ENCODE data around the gene FAM169A. TPM values are rescaled to one million over a fixed set of nuclear protein-coding genes. Genes with fewer than 3 reads are reported as not detected.
"Not testable (repeated sequence)": the region's sequence is repeated elsewhere in the genome, so short reads cannot be mapped to it uniquely, and the experiment has no call there.

Gene FAM169A
- total RNA-seq, 4 donors from 2014 or later = 0.15 to 3.1 (median 0.83) TPM

GRCh38 chr5:74864823-74865222 lies 1.4 kb downstream of the FAM169A start:
- Histone ChIP-seq H3K27ac (no peak overlapping the region), H3K9me3 (no peaks in the 10 kb centered on the region), H3K4me3 (peak overlapping the region; percentile 66), H3K4me1 (peaks cover 15% of the 10 kb centered on the region), H3K27me3 (peaks cover 25% of the 10 kb centered on the region), H3K36me3 (no peaks in the 10 kb centered on the region)
- no peak for DNase-seq (ENCODE audit: low spot score in 2 of 2)
- WGBS = 51% methylated on average over 8 of the region's 8 CpGs
- TF ChIP-seq POLR2AphosphoS5 (IDR thresholded peaks at IDR 0.05) (no peak), EP300 (IDR thresholded peaks at IDR 0.05) (no peak), POLR2A (IDR thresholded peaks at IDR 0.05) (no peak)
- TF ChIP-seq, protein P1, sequence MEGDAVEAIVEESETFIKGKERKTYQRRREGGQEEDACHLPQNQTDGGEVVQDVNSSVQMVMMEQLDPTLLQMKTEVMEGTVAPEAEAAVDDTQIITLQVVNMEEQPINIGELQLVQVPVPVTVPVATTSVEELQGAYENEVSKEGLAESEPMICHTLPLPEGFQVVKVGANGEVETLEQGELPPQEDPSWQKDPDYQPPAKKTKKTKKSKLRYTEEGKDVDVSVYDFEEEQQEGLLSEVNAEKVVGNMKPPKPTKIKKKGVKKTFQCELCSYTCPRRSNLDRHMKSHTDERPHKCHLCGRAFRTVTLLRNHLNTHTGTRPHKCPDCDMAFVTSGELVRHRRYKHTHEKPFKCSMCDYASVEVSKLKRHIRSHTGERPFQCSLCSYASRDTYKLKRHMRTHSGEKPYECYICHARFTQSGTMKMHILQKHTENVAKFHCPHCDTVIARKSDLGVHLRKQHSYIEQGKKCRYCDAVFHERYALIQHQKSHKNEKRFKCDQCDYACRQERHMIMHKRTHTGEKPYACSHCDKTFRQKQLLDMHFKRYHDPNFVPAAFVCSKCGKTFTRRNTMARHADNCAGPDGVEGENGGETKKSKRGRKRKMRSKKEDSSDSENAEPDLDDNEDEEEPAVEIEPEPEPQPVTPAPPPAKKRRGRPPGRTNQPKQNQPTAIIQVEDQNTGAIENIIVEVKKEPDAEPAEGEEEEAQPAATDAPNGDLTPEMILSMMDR (IDR thresholded peaks at IDR 0.05) = no peak

DNA sequence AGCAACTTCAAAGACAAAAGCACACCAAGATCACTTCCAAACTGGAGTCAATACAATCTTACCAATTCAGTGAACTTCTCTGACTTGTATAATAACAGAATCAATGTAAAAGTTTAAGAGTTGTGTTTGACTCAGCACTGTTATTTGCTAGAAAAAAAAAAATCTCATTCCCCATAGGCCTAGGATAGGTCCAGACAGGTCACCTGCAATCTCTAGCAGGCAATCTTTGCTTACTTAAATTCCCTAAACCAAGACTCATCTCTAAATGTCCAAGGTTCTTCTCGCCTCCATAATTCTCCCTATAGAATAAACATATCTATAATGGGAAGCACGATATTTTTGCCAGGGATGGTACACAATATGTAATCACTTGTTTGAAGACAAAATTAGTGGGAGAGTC lies 2.5 kb downstream of the FAM169A start:
- WGBS = 90% methylated on average over 2 of the region's 2 CpGs
- H3K27ac ChIP-seq = no peak overlapping the region
- no peaks in the 10 kb centered on the region for H3K36me3 ChIP-seq
- H3K9me3 ChIP-seq = no peaks in the 10 kb centered on the region
- H3K4me3 ChIP-seq = no peak overlapping the region
- no peak for DNase-seq (ENCODE audit: low spot score in 2 of 2)
- peaks cover 22% of the 10 kb centered on the region for H3K27me3 ChIP-seq
- TF ChIP-seq EP300 (IDR thresholded peaks at IDR 0.05) (no peak), POLR2A (IDR thresholded peaks at IDR 0.05) (no peak), POLR2AphosphoS5 (IDR thresholded peaks at IDR 0.05) (no peak)
- TF ChIP-seq, protein P1 (IDR thresholded peaks at IDR 0.05) = no peak
- H3K4me1 ChIP-seq = peaks cover 15% of the 10 kb centered on the region

GRCh38 chr5:74862221-74862620 lies 4.0 kb downstream of the FAM169A start:
- no peak overlapping the region for H3K27ac ChIP-seq
- 89% methylated on average over 2 of the region's 2 CpGs for WGBS
- TF ChIP-seq POLR2A (IDR thresholded peaks at IDR 0.05) (no peak), POLR2AphosphoS5 (IDR thresholded peaks at IDR 0.05) (no peak), EP300 (IDR thresholded peaks at IDR 0.05) (no peak)
- TF ChIP-seq, protein P1 (IDR thresholded peaks at IDR 0.05) = no peak
- no peak for DNase-seq (ENCODE audit: low spot score in 2 of 2)
- H3K36me3 ChIP-seq = no peaks in the 10 kb centered on the region
- H3K4me1 ChIP-seq = peaks cover 15% of the 10 kb centered on the region
- H3K4me3 ChIP-seq = no peak overlapping the region
- H3K9me3 ChIP-seq = no peaks in the 10 kb centered on the region
- peaks cover 22% of the 10 kb centered on the region for H3K27me3 ChIP-seq

GRCh38 chr5:74856975-74857374 lies 9.2 kb downstream of the FAM169A start:
- H3K4me1 ChIP-seq; DNase-seq (ENCODE audit: low spot score in 2 of 2); H3K27me3 ChIP-seq; H3K36me3 ChIP-seq; H3K27ac ChIP-seq; H3K4me3 ChIP-seq; H3K9me3 ChIP-seq: not testable (repeated sequence)
- WGBS = 90% methylated on average over 7 of the region's 7 CpGs

DNA sequence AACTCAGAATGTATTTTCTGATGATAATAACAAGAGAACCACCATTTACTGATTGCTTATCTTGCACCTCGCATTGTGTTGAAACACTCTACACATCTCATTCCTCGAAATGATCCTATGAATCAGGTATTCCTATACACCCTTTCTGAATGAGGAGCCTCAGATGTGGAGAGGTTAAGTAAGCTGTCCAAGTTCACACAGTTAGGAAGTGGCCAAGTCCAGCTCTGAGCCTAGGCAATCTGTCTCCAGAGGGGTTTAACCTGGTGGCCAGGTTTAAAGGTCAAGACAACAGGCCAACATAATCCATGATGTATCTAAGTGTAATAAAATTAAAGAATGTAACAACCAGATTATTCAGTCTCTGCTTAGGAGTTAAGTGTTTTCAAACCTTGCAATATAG lies 12.9 kb downstream of the FAM169A start:
- Histone ChIP-seq H3K27me3 (no peaks in the 10 kb centered on the region), H3K36me3 (no peaks in the 10 kb centered on the region), H3K27ac (no peak overlapping the region), H3K4me3 (no peak overlapping the region), H3K4me1 (peaks cover 9% of the 10 kb centered on the region), H3K9me3 (no peaks in the 10 kb centered on the region)
- TF ChIP-seq, protein P1 (IDR thresholded peaks at IDR 0.05) = no peak
- no peak for TF ChIP-seq POLR2AphosphoS5 (IDR thresholded peaks at IDR 0.05)
- no peak for TF ChIP-seq POLR2A (IDR thresholded peaks at IDR 0.05)
- DNase-seq (ENCODE audit: low spot score in 2 of 2) = no peak
- 92% methylated on average over 2 of the region's 2 CpGs for WGBS

DNA sequence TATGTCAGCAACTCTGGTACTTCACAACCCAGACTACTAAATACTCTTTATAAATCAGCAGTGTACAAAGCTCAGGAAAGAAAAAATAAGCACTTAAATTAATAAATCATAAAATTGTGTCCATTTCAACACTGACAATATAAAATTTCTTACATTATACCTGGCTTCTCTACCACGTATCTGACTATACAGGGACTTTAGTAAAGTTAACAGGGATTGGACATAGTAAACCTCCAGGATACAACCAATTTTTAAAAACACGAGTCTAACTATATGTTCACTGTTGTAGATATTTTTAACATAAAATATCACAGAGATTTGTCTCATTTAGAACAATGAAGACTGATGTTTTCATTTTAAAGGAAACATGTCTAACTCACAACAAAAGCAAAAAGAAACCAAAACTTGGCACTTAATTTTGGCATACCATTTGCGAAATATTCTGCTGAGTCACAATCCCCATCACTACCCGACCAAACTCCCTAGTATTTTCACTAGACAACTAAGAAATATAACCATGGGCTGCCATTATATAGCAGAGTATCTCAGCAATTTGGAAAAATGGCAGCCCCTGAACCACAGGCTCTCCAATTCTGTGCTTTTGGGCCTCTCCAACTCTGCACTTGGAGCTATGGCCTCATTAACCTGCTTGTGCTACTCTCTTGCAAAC lies 14.4 kb downstream of the FAM169A start:
- TF ChIP-seq POLR2AphosphoS5 (IDR thresholded peaks at IDR 0.05) = no peak
- no peak for TF ChIP-seq POLR2A (IDR thresholded peaks at IDR 0.05)
- TF ChIP-seq, protein P1 (IDR thresholded peaks at IDR 0.05) = no peak
- no peak for TF ChIP-seq EP300 (IDR thresholded peaks at IDR 0.05)
- no peaks in the 10 kb centered on the region for H3K36me3 ChIP-seq
- DNase-seq (ENCODE audit: low spot score in 2 of 2) = no peak
- peaks cover 9% of the 10 kb centered on the region for H3K4me1 ChIP-seq
- 22% methylated on average over 4 of the region's 4 CpGs for WGBS
- H3K9me3 ChIP-seq = no peaks in the 10 kb centered on the region
- peak overlapping the region; percentile 23 for H3K27ac ChIP-seq
- H3K27me3 ChIP-seq = no peaks in the 10 kb centered on the region
- H3K4me3 ChIP-seq = no peak overlapping the region

Measured in suprapubic skin (tissue), 4 donors.